Measurements from ENCODE around the gene SLC8A1. TPM values are rescaled to one million over a fixed set of nuclear protein-coding genes. Genes with fewer than 3 reads are reported as not detected.

SLC8A1 gene
- total and polyA plus RNA-seq, 2 donors (not counting 1 experiment from before 2014, with no cell fraction given), result 17.4 to 109 TPM

- peak in 1 of 2 donors; percentile 20 for DNase-seq (ENCODE audit: low read depth in 2 of 2)
- Histone ChIP-seq H3K9me3 (ENCODE audit: control insufficient read depth, insufficient read depth, low read depth, low read length) (no peaks in the 10 kb centered on the region), H3K9ac (ENCODE audit: insufficient read depth, low read length) (no peak overlapping the region), H3K27me3 (ENCODE audit: control insufficient read depth, insufficient read depth, low read length) (no peaks in the 10 kb centered on the region), H3K36me3 (ENCODE audit: control insufficient read depth, insufficient read depth, low read length) (peaks cover 1% of the 10 kb centered on the region), H4K20me1 (ENCODE audit: control insufficient read depth, extremely low read depth, insufficient read depth, low read length) (no peaks in the 10 kb centered on the region), H3K4me2 (ENCODE audit: extremely low read depth, insufficient read depth, low read length) (no peak overlapping the region), H2AFZ (ENCODE audit: low read length) (no peak overlapping the region), H3K27ac (ENCODE audit: insufficient read depth, low read length) (no peak overlapping the region), H3K4me1 (ENCODE audit: control insufficient read depth, extremely low read depth, insufficient read depth, low read length) (peaks cover 8% of the 10 kb centered on the region), H3K4me3 (replicated peaks in 1 of 4; ENCODE audit: control extremely low read depth in 1 of 4, insufficient read depth in 1 of 4, low read depth in 3 of 4, low read length in 4 of 4) (no peak overlapping the region), H3K79me2 (ENCODE audit: control insufficient read depth, insufficient read depth, low read length) (no peaks in the 10 kb centered on the region)
- TF ChIP-seq CTCF (conservative IDR thresholded peaks at IDR 0.05 in 1 of 2, IDR thresholded peaks at IDR 0.05 in 1 of 2; ENCODE audit: low read depth in 1 of 2, low read length in 2 of 2), result no peak
- TF ChIP-seq EZH2 (IDR thresholded peaks at IDR 0.05; ENCODE audit: low read length, missing control alignments), result no peak
These were observed 238.3 kb downstream of the SLC8A1 start for GRCh38 chr2:40213619-40214018.

GRCh38 chr2:40213071-40213470 lies 238.8 kb downstream of the SLC8A1 start:
- H3K4me1 ChIP-seq (ENCODE audit: control insufficient read depth, extremely low read depth, insufficient read depth, low read length), result peaks cover 8% of the 10 kb centered on the region
- no peaks in the 10 kb centered on the region for H3K9me3 ChIP-seq (ENCODE audit: control insufficient read depth, insufficient read depth, low read depth, low read length)
- peak overlapping the region; percentile 8 for H3K4me2 ChIP-seq (ENCODE audit: extremely low read depth, insufficient read depth, low read length)
- TF ChIP-seq EZH2 (IDR thresholded peaks at IDR 0.05; ENCODE audit: low read length, missing control alignments) (no peak), CTCF (conservative IDR thresholded peaks at IDR 0.05 in 1 of 2, IDR thresholded peaks at IDR 0.05 in 1 of 2; ENCODE audit: low read depth in 1 of 2, low read length in 2 of 2) (peak; percentile 48 to 61)
- DNase-seq (ENCODE audit: low read depth in 2 of 2), result peak; percentile 46 to 77
- no peak overlapping the region for H2AFZ ChIP-seq (ENCODE audit: low read length)
- H3K79me2 ChIP-seq (ENCODE audit: control insufficient read depth, insufficient read depth, low read length), result no peaks in the 10 kb centered on the region
- no peak overlapping the region for H3K4me3 ChIP-seq (replicated peaks in 1 of 4; ENCODE audit: control extremely low read depth in 1 of 4, insufficient read depth in 1 of 4, low read depth in 3 of 4, low read length in 4 of 4)
- no peaks in the 10 kb centered on the region for H3K27me3 ChIP-seq (ENCODE audit: control insufficient read depth, insufficient read depth, low read length)
- H3K27ac ChIP-seq (ENCODE audit: insufficient read depth, low read length), result no peak overlapping the region
- H4K20me1 ChIP-seq (ENCODE audit: control insufficient read depth, extremely low read depth, insufficient read depth, low read length), result no peaks in the 10 kb centered on the region
- H3K9ac ChIP-seq (ENCODE audit: insufficient read depth, low read length), result no peak overlapping the region
- H3K36me3 ChIP-seq (ENCODE audit: control insufficient read depth, insufficient read depth, low read length), result peaks cover 1% of the 10 kb centered on the region

GRCh38 chr2:40210968-40211353 lies 240.9 kb downstream of the SLC8A1 start:
- peaks cover 8% of the 10 kb centered on the region for H3K4me1 ChIP-seq (ENCODE audit: control insufficient read depth, extremely low read depth, insufficient read depth, low read length)
- H3K27me3 ChIP-seq (ENCODE audit: control insufficient read depth, insufficient read depth, low read length), result no peaks in the 10 kb centered on the region
- H4K20me1 ChIP-seq (ENCODE audit: control insufficient read depth, extremely low read depth, insufficient read depth, low read length), result no peaks in the 10 kb centered on the region
- no peak overlapping the region for H2AFZ ChIP-seq (ENCODE audit: low read length)
- H3K79me2 ChIP-seq (ENCODE audit: control insufficient read depth, insufficient read depth, low read length), result no peaks in the 10 kb centered on the region
- no peaks in the 10 kb centered on the region for H3K9me3 ChIP-seq (ENCODE audit: control insufficient read depth, insufficient read depth, low read depth, low read length)
- H3K9ac ChIP-seq (ENCODE audit: insufficient read depth, low read length), result no peak overlapping the region
- no peaks in the 10 kb centered on the region for H3K36me3 ChIP-seq (ENCODE audit: control insufficient read depth, insufficient read depth, low read length)
- no peak for TF ChIP-seq EZH2 (IDR thresholded peaks at IDR 0.05; ENCODE audit: low read length, missing control alignments)
- TF ChIP-seq CTCF (conservative IDR thresholded peaks at IDR 0.05 in 1 of 2, IDR thresholded peaks at IDR 0.05 in 1 of 2; ENCODE audit: low read depth in 1 of 2, low read length in 2 of 2), result no peak
- H3K27ac ChIP-seq (ENCODE audit: insufficient read depth, low read length), result no peak overlapping the region
- DNase-seq (ENCODE audit: low read depth in 2 of 2), result no peak
- H3K4me3 ChIP-seq (replicated peaks in 1 of 4; ENCODE audit: control extremely low read depth in 1 of 4, insufficient read depth in 1 of 4, low read depth in 3 of 4, low read length in 4 of 4), result no peak overlapping the region
- no peak overlapping the region for H3K4me2 ChIP-seq (ENCODE audit: extremely low read depth, insufficient read depth, low read length)
